Measurements from ENCODE around the gene COTL1. TPM values are rescaled to one million over a fixed set of nuclear protein-coding genes. Genes with fewer than 3 reads are reported as not detected.

COTL1 gene
- polyA plus RNA-seq, 3 donors: 123 to 153 (median 140) TPM

Other genes starting within 250 kb of the COTL1 start
- gene ATP2C2, start 249.5 kb downstream of the COTL1 start, polyA plus RNA-seq (ENCODE audit: insufficient read length in 3 of 3): 1 to 10 TPM in 2 of 3 donors, under 1 TPM in 1; 0.46 to 2.9 (median 1.4) TPM
- gene MEAK7, start 113.4 kb downstream of the COTL1 start, polyA plus RNA-seq (ENCODE audit: insufficient read length in 3 of 3): 10 to 100 TPM; 17.9 to 23.3 (median 19.2) TPM
- gene KLHL36, start 30.4 kb upstream of the COTL1 start, polyA plus RNA-seq (ENCODE audit: insufficient read length in 3 of 3): 10 to 100 TPM; 26.1 to 37.0 (median 34.7) TPM
- gene USP10, start 81.9 kb upstream of the COTL1 start, polyA plus RNA-seq (ENCODE audit: insufficient read length in 3 of 3): 100 to 1,000 TPM; 107 to 118 (median 115) TPM
- 1 to 10 TPM; 7.0 to 7.3 (median 7.3) TPM for gene CRISPLD2, start 201.9 kb upstream of the COTL1 start, polyA plus RNA-seq (ENCODE audit: insufficient read length in 3 of 3)

Measured in renal pelvis (tissue), 3 donors.